ENCODE measurements around the gene CUTC. TPM values are rescaled to one million over a fixed set of nuclear protein-coding genes. Genes with fewer than 3 reads are reported as not detected.

Gene CUTC
- polyA plus RNA-seq, 3 donors, result 17.3 to 41.9 (median 35.5) TPM

- Histone ChIP-seq H4K20me1 (ENCODE audit: insufficient read depth, low read length) (no peaks in the 10 kb centered on the region), H3K36me3 (replicated peaks in 1 of 2; ENCODE audit: control insufficient read depth in 1 of 2, insufficient read depth in 2 of 2, low read length in 2 of 2) (peaks cover 66 to 73% of the 10 kb centered on the region in 2 donors), H3K27ac (ENCODE audit: low read depth in 1 of 2, low read length in 2 of 2) (no peak overlapping the region), H3K27me3 (ENCODE audit: control insufficient read depth in 2 of 2, insufficient read depth in 2 of 2, low read length in 2 of 2) (no peaks in the 10 kb centered on the region), H3K4me3 (replicated peaks in 1 of 3; ENCODE audit: low read depth in 2 of 3, low read length in 3 of 3) (no peak overlapping the region), H3K9ac (ENCODE audit: insufficient read depth, low read length, poor library complexity, severe bottlenecking) (no peak overlapping the region), H3K79me2 (ENCODE audit: insufficient read depth, low read length) (no peaks in the 10 kb centered on the region), H3K4me2 (replicated peaks; ENCODE audit: extremely low read depth, low read length, poor library complexity, severe bottlenecking) (no peak overlapping the region), H3K4me1 (ENCODE audit: control insufficient read depth in 1 of 2, insufficient read depth in 2 of 2, low read length in 2 of 2) (no peaks in the 10 kb centered on the region), H3K9me3 (replicated peaks in 1 of 2; ENCODE audit: control insufficient read depth in 1 of 2, insufficient read depth in 1 of 2, low read length in 2 of 2) (no peaks in the 10 kb centered on the region), H2AFZ (ENCODE audit: insufficient read depth, low read depth, low read length, poor library complexity, severe bottlenecking) (no peak overlapping the region)
- Mint-ChIP-seq H3K27ac (no peak overlapping the region), H3K4me1 (peaks cover 2% of the 10 kb centered on the region), H3K4me3 (no peak overlapping the region), H3K9me3 (peaks cover 0 to 2% (median 0%) of the 10 kb centered on the region in 7 donors), H3K27me3 (ENCODE audit: low read depth in 3 of 3) (peaks cover 0 to 1% (median 0%) of the 10 kb centered on the region in 3 donors), H3K36me3 (peaks cover 73 to 86% of the 10 kb centered on the region in 2 donors)
- DNase-seq, result no peak
- 100% methylated on average over 1 of the region's 2 CpGs for WGBS (ENCODE audit: insufficient coverage)
- TF ChIP-seq CTCF (IDR thresholded peaks at IDR 0.05), result no peak
- intact Hi-C loops (cut with micrococcal nuclease), result no loop called here
Measured at GRCh38 chr10:99758211-99758891, 26.3 kb downstream of the CUTC start.

- Mint-ChIP-seq H3K27ac (peak overlapping the region in 2 of 7 donors; percentile 35 to 54), H3K4me1 (peaks cover 4% of the 10 kb centered on the region), H3K9me3 (peaks cover 0 to 9% (median 5%) of the 10 kb centered on the region in 7 donors), H3K4me3 (no peak overlapping the region), H3K27me3 (ENCODE audit: low read depth in 3 of 3) (peaks cover 0 to 3% (median 1%) of the 10 kb centered on the region in 3 donors), H3K36me3 (peaks cover 57 to 71% of the 10 kb centered on the region in 2 donors)
- H3K36me3 ChIP-seq (replicated peaks in 1 of 2; ENCODE audit: control insufficient read depth in 1 of 2, insufficient read depth in 2 of 2, low read length in 2 of 2), result peaks cover 46 to 54% of the 10 kb centered on the region in 2 donors
- H3K4me2 ChIP-seq (replicated peaks; ENCODE audit: extremely low read depth, low read length, poor library complexity, severe bottlenecking), result no peak overlapping the region
- TF ChIP-seq CTCF (IDR thresholded peaks at IDR 0.05), result no peak
- no peaks in the 10 kb centered on the region for H3K79me2 ChIP-seq (ENCODE audit: insufficient read depth, low read length)
- H3K4me1 ChIP-seq (ENCODE audit: control insufficient read depth in 1 of 2, insufficient read depth in 2 of 2, low read length in 2 of 2), result no peaks in the 10 kb centered on the region
- H3K27me3 ChIP-seq (ENCODE audit: control insufficient read depth in 2 of 2, insufficient read depth in 2 of 2, low read length in 2 of 2), result no peaks in the 10 kb centered on the region
- no peak overlapping the region for H2AFZ ChIP-seq (ENCODE audit: insufficient read depth, low read depth, low read length, poor library complexity, severe bottlenecking)
- H4K20me1 ChIP-seq (ENCODE audit: insufficient read depth, low read length), result no peaks in the 10 kb centered on the region
- no peak overlapping the region for H3K9ac ChIP-seq (ENCODE audit: insufficient read depth, low read length, poor library complexity, severe bottlenecking)
- H3K9me3 ChIP-seq (replicated peaks in 1 of 2; ENCODE audit: control insufficient read depth in 1 of 2, insufficient read depth in 1 of 2, low read length in 2 of 2), result no peaks in the 10 kb centered on the region
- intact Hi-C loops (cut with micrococcal nuclease), result no loop called here
- WGBS (ENCODE audit: insufficient coverage), result no CpG with 5 or more reads among the region's 1 CpG
- H3K27ac ChIP-seq (ENCODE audit: low read depth in 1 of 2, low read length in 2 of 2), result no peak overlapping the region
- no peak overlapping the region for H3K4me3 ChIP-seq (replicated peaks in 1 of 3; ENCODE audit: low read depth in 2 of 3, low read length in 3 of 3)
- DNase-seq, result no peak
Measured at GRCh38 chr10:99760321-99760720, 28.3 kb downstream of the CUTC start.
